Activated CD8-positive, alpha-beta memory T cell treated with anti-CD3 and anti-CD28 coated beads, Interleukin-2, amount 50 U/mL, for 4 hours (primary cell): Measurements from ENCODE around the gene LMF1.
A peak's percentile ranks its signal among the peaks of the same experiment; 100 is the strongest.

Experiments used
- DNase-seq: peaks from one replicate; pipeline ENCODE4 v3.0.0-alpha.2; 2020

LMF1 gene

GRCh38 chr16:984121-984694, 13.4 kb upstream of the LMF1 start:
- DNase-seq: no peak

GRCh38 chr16:983044-984030, 12.6 kb upstream of the LMF1 start:
- DNase-seq: no peak

- no peak for DNase-seq
Observed at GRCh38 chr16:982145-983043, 11.6 kb upstream of the LMF1 start.

GRCh38 chr16:981695-982144, 10.9 kb upstream of the LMF1 start, which contains the start of gene SOX8:
SOX8 (plus strand) TSS chr16:981770; CDS start chr16:981923, 153 bp downstream.
- no peak for DNase-seq

DNA sequence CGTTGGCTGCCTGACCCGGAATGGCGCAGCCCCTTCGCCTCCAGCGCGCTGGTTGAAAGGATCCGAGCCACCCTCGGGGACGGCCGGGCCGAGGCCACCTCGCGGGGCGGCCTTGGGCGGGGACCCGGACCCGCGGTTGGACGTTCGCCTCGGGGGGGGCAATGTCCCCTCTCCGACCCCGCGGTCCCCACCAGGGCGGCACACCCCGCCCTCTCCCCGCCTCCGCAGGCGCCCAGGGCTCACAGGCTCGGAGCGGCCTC, 9.7 kb upstream of the LMF1 start:
- DNase-seq: peak; percentile 30

DNA sequence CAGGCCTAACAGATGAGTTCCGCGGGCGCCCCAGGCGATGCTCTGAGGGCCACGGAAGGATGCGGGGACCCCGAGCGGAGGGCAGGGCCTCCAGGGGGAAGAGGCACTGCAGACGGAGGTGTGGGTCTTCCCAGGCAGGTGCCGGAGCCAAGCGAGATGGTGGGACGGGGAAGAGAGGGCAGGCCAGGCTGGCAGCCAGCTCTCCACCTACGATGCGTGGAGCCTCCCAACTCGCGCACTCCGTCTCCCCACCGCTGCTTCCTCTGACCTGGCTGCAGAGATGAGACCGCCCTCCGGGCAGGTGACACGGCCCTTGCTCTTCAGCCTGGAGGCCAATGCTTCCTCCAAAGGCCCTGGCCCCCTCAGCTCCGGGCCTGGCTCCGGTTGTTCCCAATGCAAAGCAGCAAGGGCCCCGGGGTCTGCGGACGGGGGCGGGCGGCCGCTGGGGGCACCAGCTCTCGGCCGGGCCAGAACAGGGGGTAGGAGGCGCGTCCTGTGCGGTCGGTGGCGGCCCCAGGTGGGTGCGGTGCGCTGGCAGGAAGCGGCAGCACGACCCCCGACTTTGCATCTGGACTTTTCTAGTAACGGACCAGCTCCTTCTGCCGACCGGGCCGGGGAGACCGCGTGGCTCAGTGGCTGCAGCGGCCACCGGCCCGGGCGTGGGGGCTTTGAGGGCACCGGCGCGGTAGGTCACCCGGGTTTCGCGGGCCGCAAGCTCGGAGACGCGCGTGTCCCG, 9.2 kb upstream of the LMF1 start:
- peak; percentile 20 for DNase-seq

DNA sequence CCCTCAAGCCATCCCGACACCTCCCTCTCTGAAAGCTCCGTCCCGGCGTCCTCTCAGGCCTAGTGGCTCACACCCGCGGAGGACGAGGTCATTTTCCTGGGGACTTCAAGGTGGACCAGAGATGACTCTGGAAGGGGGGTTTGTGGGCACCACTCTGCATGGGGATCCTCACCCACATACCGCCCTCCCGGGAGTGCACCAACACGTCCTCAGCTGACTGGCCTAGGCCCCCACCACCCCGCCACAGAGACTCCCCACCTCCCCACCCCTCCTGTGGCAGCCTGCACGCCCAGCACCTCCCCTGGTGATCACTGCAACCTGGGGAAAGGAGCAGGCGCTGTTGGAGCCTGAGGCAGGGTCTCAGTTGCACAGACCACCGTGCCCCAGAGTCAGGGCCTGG, 8.4 kb upstream of the LMF1 start:
- peak; percentile 14 for DNase-seq

DNA sequence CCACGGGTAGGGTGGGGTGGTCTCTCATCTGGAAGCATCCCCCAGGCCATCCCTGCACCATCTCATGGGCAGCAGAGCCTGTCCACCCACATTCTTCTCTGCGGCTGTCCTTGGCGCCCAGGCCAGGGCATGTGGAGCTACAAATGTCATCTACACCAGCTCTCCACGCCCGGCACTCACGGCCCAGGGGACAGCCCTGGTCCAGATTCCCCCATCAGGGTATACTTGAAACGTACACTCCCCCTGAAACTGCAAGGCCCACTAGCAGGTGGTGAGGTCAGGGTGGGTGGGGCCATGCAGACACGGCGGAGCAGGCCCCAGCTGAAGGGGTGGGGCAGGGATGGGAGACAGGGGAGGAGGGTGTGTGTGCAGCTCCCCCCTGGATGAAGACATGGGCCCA, 7.6 kb upstream of the LMF1 start:
- peak; percentile 14 for DNase-seq

DNA sequence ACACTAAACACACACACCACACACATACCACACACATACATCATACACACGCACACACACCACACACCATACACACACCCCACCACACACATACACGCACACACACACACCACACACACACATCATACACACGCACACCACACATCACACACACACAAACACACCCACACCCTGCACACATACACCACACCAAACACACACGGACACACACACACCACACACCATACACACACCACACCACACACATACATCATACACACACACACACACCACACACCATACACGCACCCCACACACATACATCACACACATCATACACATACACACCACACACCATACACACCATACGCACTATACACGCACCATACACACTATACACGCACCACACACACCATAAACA, 7.1 kb upstream of the LMF1 start:
- no peak for DNase-seq

- DNase-seq: peak; percentile 16
Observed at GRCh38 chr16:977081-977701, 6.4 kb upstream of the LMF1 start.

DNA sequence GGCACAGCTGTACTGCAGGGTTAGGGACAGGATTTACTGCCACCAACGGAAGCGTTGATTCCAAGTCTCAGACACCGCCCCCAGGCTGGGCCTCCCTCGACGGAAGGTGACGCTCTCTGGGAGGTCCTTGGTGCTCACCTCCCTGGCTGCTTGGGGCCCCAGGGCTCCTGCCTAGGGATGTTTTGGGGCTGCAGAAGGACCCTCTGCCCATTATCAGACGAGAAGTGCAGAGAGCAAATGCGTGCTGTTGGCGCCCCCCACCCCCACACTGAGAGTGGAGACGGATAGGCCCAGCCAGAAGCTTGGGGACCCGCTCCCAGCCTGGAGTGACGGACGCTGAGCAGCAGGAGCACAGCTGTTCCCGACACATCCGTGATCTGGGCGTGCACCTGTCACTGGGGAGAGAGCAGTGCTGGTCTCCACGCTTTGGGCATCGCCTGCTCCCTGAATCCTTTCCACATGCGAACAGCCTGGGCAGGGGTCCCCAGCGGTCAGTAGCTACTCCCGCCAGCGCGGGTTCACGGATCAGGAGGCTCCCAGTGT, 5.7 kb upstream of the LMF1 start:
- peak; percentile 19 for DNase-seq

- no peak for DNase-seq
Observed at GRCh38 chr16:975291-975690, 4.5 kb upstream of the LMF1 start.

DNA sequence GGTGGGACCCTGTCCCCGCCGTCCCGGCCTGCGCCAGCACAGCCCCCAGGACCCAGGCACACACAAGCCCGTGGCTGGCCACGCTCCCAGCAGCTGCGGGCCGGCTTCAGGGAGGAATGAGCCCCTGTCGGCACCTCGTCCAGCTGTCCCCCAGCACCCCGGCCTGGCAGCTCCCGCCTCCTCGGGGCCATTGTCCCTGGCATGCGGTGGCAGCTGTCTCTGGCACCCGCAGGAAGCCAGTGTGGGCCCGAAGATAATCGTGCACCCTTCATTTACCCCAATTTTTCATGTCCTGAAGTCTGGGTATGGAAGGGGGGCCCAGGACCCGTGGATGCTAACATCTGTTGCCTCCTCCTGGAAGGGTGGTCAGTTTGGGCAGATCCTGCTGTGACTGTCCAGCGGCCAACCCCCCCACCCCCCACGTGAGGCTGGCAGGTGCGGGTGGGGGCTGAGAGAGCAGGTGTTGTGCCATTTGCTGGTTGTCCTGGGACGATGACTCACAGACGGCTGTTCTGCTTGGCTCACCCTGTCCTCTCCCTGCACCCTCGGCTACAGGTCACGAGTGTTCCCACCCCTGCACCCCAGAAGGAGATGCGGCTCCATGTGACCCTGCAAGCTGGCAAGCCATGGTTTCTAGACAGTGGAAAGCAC, 4.0 kb upstream of the LMF1 start:
- peak; percentile 13 for DNase-seq

- DNase-seq: no peak
Observed at GRCh38 chr16:974001-974601, 3.3 kb upstream of the LMF1 start.

DNA sequence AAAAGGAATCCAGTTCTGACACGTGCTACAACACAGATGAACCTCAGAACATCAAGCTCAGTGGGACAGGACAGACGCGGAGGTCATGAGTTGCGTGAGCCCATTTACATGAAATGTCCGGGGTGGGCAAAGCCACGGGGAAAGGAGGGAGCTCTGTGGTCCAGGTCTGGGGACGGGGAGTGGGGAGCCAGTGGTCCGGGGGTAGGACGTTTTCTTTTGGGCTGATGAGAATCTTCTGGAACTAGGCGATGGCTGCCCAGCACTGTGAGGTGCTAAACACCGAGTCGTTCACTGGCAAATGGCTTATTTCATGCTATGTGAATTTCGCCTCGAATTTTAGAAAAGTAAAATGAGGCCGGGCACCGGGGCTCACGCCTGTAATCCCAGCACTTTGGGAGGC, 2.6 kb upstream of the LMF1 start:
- no peak for DNase-seq

- peak; percentile 13 for DNase-seq
Observed at GRCh38 chr16:972316-973002, 1.7 kb upstream of the LMF1 start.

DNA sequence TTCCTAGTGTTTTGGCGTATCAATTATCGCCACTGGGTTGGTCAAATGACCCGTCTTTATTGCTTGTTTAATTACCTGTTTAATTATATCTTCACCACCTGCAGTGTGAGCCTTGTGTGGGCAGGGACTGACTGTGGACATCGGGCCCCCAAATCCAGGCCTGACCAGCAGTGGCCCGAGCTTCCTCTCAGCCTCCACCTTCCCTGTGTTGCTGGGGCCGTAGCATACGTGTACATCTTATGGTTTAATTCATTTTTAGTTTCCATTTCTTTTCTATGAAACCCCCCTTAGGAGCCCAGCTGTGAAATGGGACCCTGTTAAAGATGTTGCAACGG, 1.2 kb upstream of the LMF1 start:
- no peak for DNase-seq

DNA sequence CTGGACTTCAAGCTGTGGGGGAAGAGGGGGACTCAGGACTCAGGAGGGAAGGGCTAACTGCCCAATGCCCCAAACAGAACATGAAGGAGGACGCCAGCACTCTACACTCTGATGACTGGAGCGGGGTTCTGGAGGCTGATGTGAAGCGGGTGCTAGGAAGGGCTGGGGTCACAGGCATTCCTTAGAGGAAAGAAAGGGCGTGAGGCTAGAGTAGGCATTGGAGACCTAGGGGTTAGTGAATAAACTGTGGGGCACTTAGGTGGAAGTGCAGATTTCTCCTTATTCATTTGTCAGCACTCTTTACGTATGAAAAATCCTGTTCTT, 760 bp upstream of the LMF1 start:
- DNase-seq: no peak

DNA sequence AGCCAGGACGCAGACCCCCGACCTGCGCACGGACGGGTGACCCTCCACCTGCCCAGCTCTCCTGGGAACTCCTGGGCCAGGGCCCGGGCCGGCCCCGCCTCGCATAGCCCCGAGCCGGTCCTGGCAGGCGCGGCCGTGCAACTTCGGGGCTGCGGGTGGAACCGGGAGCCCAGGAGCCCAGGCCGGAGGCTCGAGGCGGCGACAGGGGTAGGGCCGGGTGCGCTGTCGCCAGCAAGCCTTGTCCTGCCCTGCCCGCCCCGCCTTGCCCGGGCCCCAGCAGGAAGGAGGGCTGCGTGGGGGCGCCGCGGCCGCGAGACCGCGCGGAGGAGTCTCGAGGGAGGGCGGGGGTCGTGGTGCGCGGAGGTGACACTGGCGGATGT, 408 bp downstream of the LMF1 start:
- DNase-seq: no peak

DNA sequence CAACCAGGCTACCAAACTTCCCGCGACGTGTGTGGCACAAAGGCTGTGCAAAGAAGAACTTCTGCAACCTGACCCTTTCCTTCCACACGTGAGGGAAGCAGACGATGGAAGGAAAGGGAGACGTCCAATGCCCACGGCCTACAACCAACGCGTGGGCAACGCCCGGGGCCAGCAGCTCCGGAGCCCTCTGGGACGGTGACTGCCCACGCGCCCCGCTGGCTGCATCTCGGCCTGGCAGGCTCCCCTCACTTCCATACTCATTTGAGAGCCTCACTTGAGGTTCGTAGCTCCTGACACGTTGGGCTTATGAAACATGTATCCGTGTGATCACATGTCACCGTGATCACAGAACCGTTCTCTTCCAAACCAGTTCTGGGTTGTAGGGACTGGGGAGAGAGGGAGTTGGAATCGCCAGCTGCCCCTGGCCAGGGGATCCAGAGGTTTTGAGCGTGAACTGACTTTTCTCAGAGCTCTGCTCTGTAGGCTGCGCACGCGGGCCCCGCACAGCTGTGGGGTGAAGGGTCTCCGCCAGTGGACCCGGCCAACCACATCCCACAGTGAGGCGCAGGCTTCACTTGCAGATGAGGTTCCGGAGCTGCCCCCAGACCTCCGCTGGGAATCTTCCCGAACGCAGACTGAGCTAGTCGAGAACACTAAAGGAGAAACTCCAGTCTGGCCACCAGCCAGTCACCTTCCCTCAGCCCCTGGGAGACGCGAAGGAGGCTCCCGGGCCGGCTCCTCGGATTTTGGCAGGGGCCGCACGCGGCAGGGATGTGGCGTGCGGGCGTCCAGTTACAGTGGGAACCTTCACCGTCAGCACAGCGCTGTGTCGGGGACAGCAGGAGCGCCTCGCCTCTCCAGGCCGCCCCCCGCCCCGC, 1.0 kb downstream of the LMF1 start:
- no peak for DNase-seq
